Gastroesophageal sphincter (tissue), 4 donors: Measurements from ENCODE around the gene FAM170A. TPM values are rescaled to one million over a fixed set of nuclear protein-coding genes. Genes with fewer than 3 reads are reported as not detected.

ENCODE experiments used
- ATAC-seq: fragments of 150-250 bp; one replicate; pipeline ENCODE4 v1.9.1; 2016; ENCODE audit warnings: mild to moderate bottlenecking, moderate library complexity
- H3K27ac ChIP-seq, 4 donors: fragments of 200-600 bp; sonication (generic) in 3 of 4; 1 replicate in 3 of 4; 2 replicates in 1 of 4; pipeline ENCODE4 v1.5.1; 2016 to 2019
- H3K27me3 ChIP-seq: fragments of 200-600 bp; sonication (generic); one replicate; pipeline ENCODE4 v1.5.1; 2019
- H3K36me3 ChIP-seq, 2 donors: fragments of 200-600 bp; sonication (generic); one replicate each; pipeline ENCODE4 v1.5.1; 2019; ENCODE audit warnings: control low read depth in 1 of 2
- H3K4me1 ChIP-seq, 3 donors: fragments of 200-600 bp; sonication (generic); 1 replicate in 2 of 3; 2 replicates in 1 of 3; pipeline ENCODE4 v1.5.1; 2016 to 2019; ENCODE audit warnings: control low read depth in 2 of 3
- H3K4me3 ChIP-seq, 2 donors: fragments of 200-600 bp; sonication (generic); one replicate each; pipeline ENCODE4 v1.5.1; 2019; ENCODE audit warnings: mild to moderate bottlenecking in 1 of 2, moderate library complexity in 1 of 2
- H3K9me3 ChIP-seq, 3 donors: fragments of 200-600 bp; sonication (generic); one replicate each; pipeline ENCODE4 v1.5.1; 2017 to 2019; ENCODE audit warnings: control low read depth in 2 of 3
- CTCF ChIP-seq, 4 experiments: fragments of 200-600 bp in 2 of 4; fragments of 450-650 bp in 2 of 4; sonication (generic) in 1 of 4; IDR thresholded peaks; one replicate each; pipeline ENCODE4 v1.5.1; 2017 to 2019; ENCODE audit warnings: antibody characterized with exemption in 4 of 4, mild to moderate bottlenecking in 2 of 4, moderate library complexity in 2 of 4
- EP300 ChIP-seq: sonication (generic); formaldehyde crosslinking; IDR thresholded peaks from one replicate; pipeline ENCODE4 v1.6.1; 2017; ENCODE audit warnings: antibody characterized with exemption, mild to moderate bottlenecking
- POLR2A ChIP-seq, 2 donors: fragments of 450-650 bp; IDR thresholded peaks; one replicate each; pipeline ENCODE4 v1.6.1; 2017; ENCODE audit warnings: antibody characterized with exemption in 2 of 2, mild to moderate bottlenecking in 2 of 2, moderate library complexity in 1 of 2
- POLR2AphosphoS5 ChIP-seq: sonication (generic); formaldehyde crosslinking; IDR thresholded peaks from one replicate; pipeline ENCODE4 v1.6.1; 2017; ENCODE audit warnings: antibody characterized with exemption
- WGBS, 2 donors: methylation state at CpG; one replicate each; pipeline ENCODE4 v1.1.5; 2018; ENCODE audit warnings: low coverage in 1 of 2; 5-methylcytosine and 5-hydroxymethylcytosine counted together
- total RNA-seq, 4 donors: library from RNA; depleted of rRNA; stranded (reverse); fragments of >200 nt; gene quantifications; one replicate each; pipeline ENCODE4 v1.1.0, GENCODE V29; 2016

FAM170A gene
- total RNA-seq, 4 donors from 2014 or later = not detected

GRCh38 chr5:119651486-119651885, 22.1 kb downstream of the FAM170A start:
- no peak for ATAC-seq
- Histone ChIP-seq H3K4me1 (no peaks in the 10 kb centered on the region), H3K27ac (no peak overlapping the region), H3K36me3 (no peaks in the 10 kb centered on the region), H3K27me3 (no peaks in the 10 kb centered on the region), H3K9me3 (no peaks in the 10 kb centered on the region), H3K4me3 (no peak overlapping the region)
- TF ChIP-seq EP300 = no peak
- no peak for TF ChIP-seq CTCF (IDR thresholded peaks at IDR 0.05)
- TF ChIP-seq POLR2AphosphoS5 = no peak
- TF ChIP-seq POLR2A (IDR thresholded peaks at IDR 0.05) = no peak

GRCh38 chr5:119655061-119655460, 25.7 kb downstream of the FAM170A start:
- TF ChIP-seq POLR2A (IDR thresholded peaks at IDR 0.05) (no peak), POLR2AphosphoS5 (no peak), CTCF (IDR thresholded peaks at IDR 0.05) (no peak), EP300 (no peak)
- WGBS, 2 donors = 81 to 96% methylated on average over 2 of the region's 2 CpGs
- H3K4me1 ChIP-seq = no peaks in the 10 kb centered on the region

GRCh38 chr5:119656023-119656422, 26.7 kb downstream of the FAM170A start:
- Histone ChIP-seq H3K27ac (no peak overlapping the region), H3K4me1 (no peaks in the 10 kb centered on the region), H3K36me3 (no peaks in the 10 kb centered on the region), H3K4me3 (no peak overlapping the region), H3K27me3 (no peaks in the 10 kb centered on the region), H3K9me3 (no peaks in the 10 kb centered on the region)
- TF ChIP-seq POLR2AphosphoS5 = no peak
- TF ChIP-seq EP300 = no peak
- TF ChIP-seq POLR2A (IDR thresholded peaks at IDR 0.05) = no peak
- TF ChIP-seq CTCF (IDR thresholded peaks at IDR 0.05) = no peak
- ATAC-seq = no peak

More at GRCh38 chr5:119655061-119655460, 25.7 kb downstream of the FAM170A start:
- no peaks in the 10 kb centered on the region for H3K27me3 ChIP-seq
- H3K36me3 ChIP-seq = no peaks in the 10 kb centered on the region
- no peaks in the 10 kb centered on the region for H3K9me3 ChIP-seq
- no peak for ATAC-seq
- H3K4me3 ChIP-seq = no peak overlapping the region
- H3K27ac ChIP-seq = no peak overlapping the region

- TF ChIP-seq POLR2AphosphoS5 (no peak), CTCF (IDR thresholded peaks at IDR 0.05) (no peak), EP300 (no peak), POLR2A (IDR thresholded peaks at IDR 0.05) (no peak)
- Histone ChIP-seq H3K27me3 (no peaks in the 10 kb centered on the region), H3K9me3 (peaks cover 0 to 24% (median 0%) of the 10 kb centered on the region in 3 donors), H3K4me1 (no peaks in the 10 kb centered on the region), H3K27ac (no peak overlapping the region), H3K4me3 (no peak overlapping the region), H3K36me3 (no peaks in the 10 kb centered on the region)
- no peak for ATAC-seq
These were observed 37.2 kb downstream of the FAM170A start for GRCh38 chr5:119666542-119666941.

GRCh38 chr5:119678351-119679028, 49.1 kb downstream of the FAM170A start:
- no peaks in the 10 kb centered on the region for H3K4me1 ChIP-seq
- TF ChIP-seq CTCF (IDR thresholded peaks at IDR 0.05) = no peak
- no peak for TF ChIP-seq EP300
- TF ChIP-seq POLR2AphosphoS5 = no peak
- no peak for TF ChIP-seq POLR2A (IDR thresholded peaks at IDR 0.05)
- H3K4me3 ChIP-seq = no peak overlapping the region
- no peak overlapping the region for H3K27ac ChIP-seq
- ATAC-seq = no peak
- H3K36me3 ChIP-seq = no peaks in the 10 kb centered on the region
- no peaks in the 10 kb centered on the region for H3K9me3 ChIP-seq
- no peaks in the 10 kb centered on the region for H3K27me3 ChIP-seq
- 44 to 77% methylated on average over 8 of the region's 8 CpGs for WGBS, 2 donors
